H9 (cell line): ENCODE measurements around the gene KRR1. TPM values are rescaled to one million over a fixed set of nuclear protein-coding genes. Genes with fewer than 3 reads are reported as not detected.

Source experiments
- DNase-seq: peaks from one replicate; pipeline ENCODE4 v3.0.0-alpha.2; 2017
- H2AFZ ChIP-seq: one replicate; pipeline ENCODE4 v1.6.1; 2013; ENCODE audit warnings: mild to moderate bottlenecking, low read length, control low read depth, moderate library complexity
- H2AK5ac ChIP-seq: 2 replicates; pipeline ENCODE4 v1.6.1; 2013; ENCODE audit warnings: low read length, control low read depth, mixed read lengths; ENCODE audit not compliant: insufficient read length
- H2BK120ac ChIP-seq: one replicate; pipeline ENCODE4 v1.6.1; 2013; ENCODE audit warnings: low read depth, mild to moderate bottlenecking, low read length, control low read depth, inconsistent platforms; ENCODE audit not compliant: poor library complexity, severe bottlenecking
- H2BK12ac ChIP-seq: 2 replicates; pipeline ENCODE4 v1.6.1; 2013; ENCODE audit warnings: low read length, control low read depth, mixed read lengths, low read depth; ENCODE audit not compliant: insufficient read length
- H2BK15ac ChIP-seq: 2 replicates; pipeline ENCODE4 v1.6.1; 2013; ENCODE audit warnings: low read depth, low read length, control low read depth
- H2BK20ac ChIP-seq: one replicate; pipeline ENCODE4 v1.6.1; 2013; ENCODE audit warnings: low read depth, mild to moderate bottlenecking, low read length, control low read depth, inconsistent platforms; ENCODE audit not compliant: poor library complexity, severe bottlenecking
- H2BK5ac ChIP-seq: 2 replicates; pipeline ENCODE4 v1.6.1; 2013; ENCODE audit warnings: low read length, control low read depth, mixed read lengths; ENCODE audit not compliant: insufficient read length
- H3K14ac ChIP-seq: 2 replicates; pipeline ENCODE4 v1.6.1; 2013; ENCODE audit warnings: low read length, control low read depth; ENCODE audit not compliant: insufficient read depth
- H3K18ac ChIP-seq: 2 replicates; pipeline ENCODE4 v1.6.1; 2013; ENCODE audit warnings: low read depth, mild to moderate bottlenecking, mixed read lengths, low read length, control low read depth; ENCODE audit not compliant: insufficient read length
- H3K23ac ChIP-seq: 2 replicates; pipeline ENCODE4 v1.6.1; 2013; ENCODE audit warnings: low read length, control low read depth, mixed read lengths, low read depth; ENCODE audit not compliant: insufficient read length
- H3K23me2 ChIP-seq: 2 replicates; pipeline ENCODE4 v1.6.1; 2013; ENCODE audit warnings: low read depth, mild to moderate bottlenecking, mixed read lengths, low read length, control low read depth; ENCODE audit not compliant: insufficient read length, poor library complexity, severe bottlenecking
- H3K27ac ChIP-seq: 2 replicates; pipeline ENCODE4 v1.5.1; 2013; ENCODE audit warnings: low read length, control low read depth, mixed read lengths, low read depth; ENCODE audit not compliant: insufficient read length
- H3K27me3 ChIP-seq: 2 replicates; pipeline ENCODE4 v1.6.1; 2013; ENCODE audit warnings: low read length, control low read depth, inconsistent platforms; ENCODE audit not compliant: insufficient read depth
- H3K4ac ChIP-seq: 2 replicates; pipeline ENCODE4 v1.6.1; 2013; ENCODE audit warnings: low read depth, mild to moderate bottlenecking, control low read depth, inconsistent platforms, low read length, moderate library complexity
- H3K4me1 ChIP-seq: 2 replicates; pipeline ENCODE4 v1.6.1; 2013; ENCODE audit warnings: low read length, control low read depth, inconsistent platforms; ENCODE audit not compliant: insufficient read depth
- H3K4me2 ChIP-seq: 2 replicates; pipeline ENCODE4 v1.6.1; 2013; ENCODE audit warnings: low read length, control low read depth, mixed read lengths; ENCODE audit not compliant: insufficient read length, insufficient read depth
- H3K56ac ChIP-seq: 2 replicates; pipeline ENCODE4 v1.6.1; 2013; ENCODE audit warnings: low read depth, mild to moderate bottlenecking, mixed read lengths, low read length, control low read depth; ENCODE audit not compliant: insufficient read length
- H3K79me1 ChIP-seq: 2 replicates; pipeline ENCODE4 v1.6.1; 2013; ENCODE audit warnings: low read depth, mild to moderate bottlenecking, moderate library complexity, low read length, control low read depth, inconsistent platforms; ENCODE audit not compliant: insufficient read depth, poor library complexity, severe bottlenecking
- H3K79me2 ChIP-seq: 2 replicates; pipeline ENCODE4 v1.6.1; 2013; ENCODE audit warnings: low read length, control low read depth, inconsistent platforms; ENCODE audit not compliant: insufficient read depth
- H3K9ac ChIP-seq: 2 replicates; pipeline ENCODE4 v1.6.1; 2013; ENCODE audit warnings: low read length, control low read depth, mixed read lengths; ENCODE audit not compliant: insufficient read length; ENCODE audit errors: extremely low read depth
- H3K9me3 ChIP-seq: one replicate; pipeline ENCODE4 v1.6.1; 2013; ENCODE audit warnings: low read depth, low read length, inconsistent platforms; ENCODE audit not compliant: control insufficient read depth
- H3T11ph ChIP-seq: one replicate; pipeline ENCODE4 v1.6.1; 2013; ENCODE audit warnings: mild to moderate bottlenecking, low read length, control low read depth, inconsistent platforms
- H4K20me1 ChIP-seq: one replicate; pipeline ENCODE4 v1.6.1; 2013; ENCODE audit not compliant: control insufficient read depth, insufficient read length, insufficient read depth
- H4K5ac ChIP-seq: 2 replicates; pipeline ENCODE4 v1.6.1; 2013; ENCODE audit warnings: low read depth, mild to moderate bottlenecking, mixed read lengths, low read length, control low read depth; ENCODE audit not compliant: insufficient read length
- H4K8ac ChIP-seq: replicated peaks from 2 replicates; pipeline ENCODE4 v1.6.1; 2013; ENCODE audit warnings: low read length, control low read depth, mixed read lengths, low read depth; ENCODE audit not compliant: insufficient read length
- H4K91ac ChIP-seq: 2 replicates; pipeline ENCODE4 v1.6.1; 2013; ENCODE audit warnings: low read depth, mild to moderate bottlenecking, moderate library complexity, mixed read lengths, low read length, control low read depth; ENCODE audit not compliant: insufficient read length
- H3K27ac Mint-ChIP-seq, 3 experiments: 2 replicates in 2 of 3; 3 replicates in 1 of 3; pipeline ENCODE4 v1.8.0; 2020 to 2021; ENCODE audit warnings: mixed read lengths in 3 of 3, mild to moderate bottlenecking in 1 of 3, moderate library complexity in 1 of 3
- H3K27me3 Mint-ChIP-seq: 2 replicates; pipeline ENCODE4 v1.8.0; 2021; ENCODE audit warnings: low read depth, mild to moderate bottlenecking, moderate library complexity, mixed read lengths
- H3K36me3 Mint-ChIP-seq, 3 experiments: 2 replicates in 2 of 3; 3 replicates in 1 of 3; pipeline ENCODE4 v1.8.0; 2020 to 2021; ENCODE audit warnings: low read depth in 3 of 3, mixed read lengths in 3 of 3; ENCODE audit not compliant: insufficient read depth in 1 of 3
- H3K4me1 Mint-ChIP-seq, 2 experiments: 2 replicates each; pipeline ENCODE4 v1.8.0; 2020; ENCODE audit warnings: mixed read lengths in 2 of 2
- H3K4me3 Mint-ChIP-seq, 2 experiments: 2 replicates in 1 of 2; 3 replicates in 1 of 2; pipeline ENCODE4 v1.8.0; 2020 to 2021; ENCODE audit warnings: mild to moderate bottlenecking in 2 of 2, mixed read lengths in 2 of 2, moderate library complexity in 1 of 2
- H3K9me3 Mint-ChIP-seq, 2 experiments: 2 replicates in 1 of 2; 3 replicates in 1 of 2; pipeline ENCODE4 v1.8.0; 2020; ENCODE audit warnings: mild to moderate bottlenecking in 2 of 2, mixed read lengths in 2 of 2, moderate library complexity in 1 of 2
- WGBS: extraction: QIAGEN DNeasy Blood & Tissue Kit; methylation state at CpG from one replicate; pipeline ENCODE4 v1.1.7; 2013; ENCODE audit warnings: missing lambda C conversion rate, low lambda C conversion rate, mixed read lengths; ENCODE audit not compliant: insufficient read length; ENCODE audit errors: extremely low coverage; 5-methylcytosine and 5-hydroxymethylcytosine counted together
- total RNA-seq: library from RNA; stranded (reverse); gene quantifications from 2 replicates; pipeline ENCODE4 v1.2.1, GENCODE V29; 2021
- TF ChIP-seq, protein P1 (sequence below): fragments of 200-600 bp; sonication (generic); conservative IDR thresholded peaks from 3 replicates; pipeline ENCODE4 v1.8.0; 2021; ENCODE audit warnings: antibody characterized with exemption, mild to moderate bottlenecking

Gene KRR1
- total RNA-seq, 1 experiment from 2014 or later: 88.9 TPM

DNA sequence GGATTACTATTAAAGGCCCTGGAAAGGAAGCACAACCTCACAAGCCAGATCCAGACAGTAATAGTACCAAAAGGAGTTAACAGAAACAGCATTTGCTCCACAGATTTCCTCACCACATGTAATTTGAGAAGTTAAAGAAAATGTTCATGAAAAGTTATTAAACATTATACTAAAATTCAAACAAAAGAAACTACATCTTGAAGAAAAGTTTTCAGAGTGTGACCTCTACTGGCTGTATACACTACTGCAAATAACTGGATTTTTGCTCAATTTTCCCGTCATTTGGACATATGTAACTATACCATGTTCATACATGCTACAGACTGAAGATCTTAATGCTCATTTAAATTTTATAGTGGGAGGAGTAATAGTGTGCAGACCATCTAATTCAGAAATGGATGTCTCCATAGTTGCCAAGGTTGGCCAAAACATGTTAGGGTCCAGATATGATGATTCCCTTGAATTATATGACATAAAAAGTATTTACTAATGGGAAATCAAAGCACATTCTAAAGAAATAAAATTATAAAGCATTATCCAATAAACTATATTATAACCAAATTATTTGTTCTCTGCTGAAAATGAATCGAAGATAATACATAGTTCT is 5.6 kb downstream of the KRR1 start:
- Histone ChIP-seq H4K91ac (no peak overlapping the region), H3T11ph (no peak overlapping the region), H3K79me1 (peaks cover 2% of the 10 kb centered on the region), H3K4me1 (no peaks in the 10 kb centered on the region), H2BK15ac (no peak overlapping the region), H2BK12ac (no peak overlapping the region), H2AK5ac (no peak overlapping the region), H4K20me1 (no peaks in the 10 kb centered on the region), H3K9me3 (no peaks in the 10 kb centered on the region), H4K8ac (no peak overlapping the region), H3K79me2 (peaks cover 19% of the 10 kb centered on the region; the same call in 1 of the 2 replicates), H3K14ac (no peak overlapping the region), H3K4ac (no peak overlapping the region), H2BK20ac (no peak overlapping the region), H2BK5ac (no peak overlapping the region), H2AFZ (no peak overlapping the region), H2BK120ac (no peak overlapping the region), H3K9ac (no peak overlapping the region), H3K23me2 (no peaks in the 10 kb centered on the region), H3K56ac (no peak overlapping the region), H3K18ac (no peak overlapping the region), H3K23ac (no peak overlapping the region), H4K5ac (no peak overlapping the region), H3K27me3 (no peaks in the 10 kb centered on the region), H3K4me2 (no peak overlapping the region), H3K27ac (no peak overlapping the region)
- no CpG with 5 or more reads among the region's 2 CpGs for WGBS
- no peaks in the 10 kb centered on the region for H3K9me3 Mint-ChIP-seq
- H3K4me1 Mint-ChIP-seq: peaks cover 10 to 12% of the 10 kb centered on the region in 2 experiments
- H3K27me3 Mint-ChIP-seq: no peaks in the 10 kb centered on the region
- no peak for DNase-seq
- H3K36me3 Mint-ChIP-seq: peaks cover 10 to 36% (median 34%) of the 10 kb centered on the region in 3 experiments
- no peak overlapping the region for H3K27ac Mint-ChIP-seq
- no peak overlapping the region for H3K4me3 Mint-ChIP-seq
- TF ChIP-seq, protein P1, sequence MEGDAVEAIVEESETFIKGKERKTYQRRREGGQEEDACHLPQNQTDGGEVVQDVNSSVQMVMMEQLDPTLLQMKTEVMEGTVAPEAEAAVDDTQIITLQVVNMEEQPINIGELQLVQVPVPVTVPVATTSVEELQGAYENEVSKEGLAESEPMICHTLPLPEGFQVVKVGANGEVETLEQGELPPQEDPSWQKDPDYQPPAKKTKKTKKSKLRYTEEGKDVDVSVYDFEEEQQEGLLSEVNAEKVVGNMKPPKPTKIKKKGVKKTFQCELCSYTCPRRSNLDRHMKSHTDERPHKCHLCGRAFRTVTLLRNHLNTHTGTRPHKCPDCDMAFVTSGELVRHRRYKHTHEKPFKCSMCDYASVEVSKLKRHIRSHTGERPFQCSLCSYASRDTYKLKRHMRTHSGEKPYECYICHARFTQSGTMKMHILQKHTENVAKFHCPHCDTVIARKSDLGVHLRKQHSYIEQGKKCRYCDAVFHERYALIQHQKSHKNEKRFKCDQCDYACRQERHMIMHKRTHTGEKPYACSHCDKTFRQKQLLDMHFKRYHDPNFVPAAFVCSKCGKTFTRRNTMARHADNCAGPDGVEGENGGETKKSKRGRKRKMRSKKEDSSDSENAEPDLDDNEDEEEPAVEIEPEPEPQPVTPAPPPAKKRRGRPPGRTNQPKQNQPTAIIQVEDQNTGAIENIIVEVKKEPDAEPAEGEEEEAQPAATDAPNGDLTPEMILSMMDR: peak; percentile 71
